Peyer's patch (tissue), 4 donors: Measurements from ENCODE around the gene TCEA2.

Experiments used
- CTCF ChIP-seq, 6 experiments: fragments of 450-650 bp in 4 of 6; fragments of 200-600 bp in 2 of 6; sonication (generic) in 1 of 6; IDR thresholded peaks; one replicate each; pipeline ENCODE4 v1.5.1; 2017 to 2019; ENCODE audit warnings: antibody characterized with exemption in 6 of 6, mild to moderate bottlenecking in 3 of 6, moderate library complexity in 1 of 6
- POLR2A ChIP-seq, 2 donors: fragments of 450-650 bp; IDR thresholded peaks; one replicate each; pipeline ENCODE4 v1.5.1; 2017; ENCODE audit warnings: antibody characterized with exemption in 2 of 2, mild to moderate bottlenecking in 2 of 2, moderate library complexity in 2 of 2

GRCh38 chr20:64108731-64109681, 46.0 kb downstream of the TCEA2 start:
- TF ChIP-seq CTCF (IDR thresholded peaks at IDR 0.05) (no peak), POLR2A (IDR thresholded peaks at IDR 0.05) (no peak)
